ENCODE results near the gene HFM1.
"Not testable (repeated sequence)": the region's sequence is repeated elsewhere in the genome, so short reads cannot be mapped to it uniquely, and the experiment has no call there.

Gene HFM1

GRCh38 chr1:91404151-91405012 lies at the start of gene HFM1:
HFM1 (minus strand) TSS chr1:91404837; CDS start chr1:91401082, 3,755 bp downstream.
- DNase-seq = peak; percentile 51

GRCh38 chr1:91454136-91454535 lies 49.5 kb upstream of the HFM1 start:
- no peak for DNase-seq

DNA sequence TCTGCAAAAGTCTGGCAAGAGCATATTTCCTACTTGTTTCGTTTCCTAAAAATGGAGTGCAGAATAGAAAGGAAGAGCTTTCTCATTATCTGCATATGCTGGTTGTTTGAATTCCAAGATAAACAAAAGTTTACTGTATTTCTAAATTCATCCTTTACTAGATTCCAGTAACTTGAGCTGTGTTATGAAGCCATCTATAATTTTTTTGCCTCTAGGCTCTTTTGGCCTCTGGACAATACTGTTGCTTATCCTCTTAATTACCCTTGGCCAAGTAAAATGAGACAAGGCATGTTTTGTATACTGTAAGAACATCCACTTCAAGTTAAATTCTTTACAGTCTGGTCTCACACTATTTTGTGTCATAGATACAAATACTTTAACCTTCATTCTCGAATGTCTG lies 45.6 kb upstream of the HFM1 start:
- DNase-seq = no peak

- not testable (repeated sequence) for DNase-seq
These were observed 43.1 kb upstream of the HFM1 start for GRCh38 chr1:91447782-91448181.

GRCh38 chr1:91441980-91442379 lies 37.3 kb upstream of the HFM1 start:
- DNase-seq = not testable (repeated sequence)

GRCh38 chr1:91440847-91441246 lies 36.2 kb upstream of the HFM1 start:
- DNase-seq = no peak

GRCh38 chr1:91439016-91439415 lies 34.4 kb upstream of the HFM1 start:
- DNase-seq = no peak

DNA sequence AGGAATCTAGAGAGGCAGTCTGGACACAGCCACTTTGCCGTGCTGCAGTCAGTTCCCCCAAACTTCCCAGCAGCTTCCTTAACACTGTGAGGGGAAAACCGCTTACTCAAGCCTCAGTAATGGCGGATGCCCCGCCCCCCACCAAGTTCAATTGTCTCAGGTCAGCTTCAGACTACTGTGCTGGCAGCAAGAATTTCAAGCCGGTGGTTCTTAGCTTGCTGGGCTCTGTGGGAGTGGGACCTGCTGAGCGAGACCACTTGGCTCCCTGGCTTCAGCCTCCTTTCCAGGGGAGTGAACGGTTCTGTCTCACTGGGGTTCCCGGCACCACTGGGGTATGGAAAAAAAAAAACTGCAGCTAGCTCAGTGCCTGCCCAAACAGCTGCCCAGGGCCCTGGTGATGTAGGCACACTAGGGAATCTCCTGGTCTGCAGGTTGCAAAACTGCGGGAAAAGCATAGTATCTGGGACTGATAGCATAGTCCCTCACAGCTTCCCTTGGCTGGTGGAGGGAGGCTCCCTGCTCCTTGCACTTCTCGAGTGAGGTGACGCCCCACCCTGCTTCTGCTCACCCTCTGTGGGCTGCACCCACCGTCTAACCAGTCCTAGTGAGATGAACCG lies 23.7 kb upstream of the HFM1 start:
- DNase-seq = no peak

DNA sequence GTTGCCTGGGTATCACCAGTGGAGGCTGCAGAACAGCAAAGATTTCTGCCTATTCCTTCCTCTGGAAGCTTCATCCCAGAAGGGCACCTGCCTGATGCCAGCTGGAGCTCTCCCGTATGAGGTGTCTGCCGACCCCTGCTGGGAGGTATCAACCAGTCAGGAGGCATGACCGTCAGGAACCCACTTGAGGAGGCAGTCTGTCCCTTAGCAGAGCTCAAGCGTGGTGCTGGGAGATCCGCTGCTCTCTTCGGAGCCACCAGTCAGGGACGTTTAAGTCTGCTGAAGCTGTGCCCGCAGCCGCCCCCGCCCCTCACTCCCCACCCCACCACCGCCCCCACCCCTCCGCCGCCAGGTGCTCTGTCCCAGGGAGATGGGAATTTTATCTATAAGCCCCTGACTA lies 23.1 kb upstream of the HFM1 start:
- no peak for DNase-seq

DNA sequence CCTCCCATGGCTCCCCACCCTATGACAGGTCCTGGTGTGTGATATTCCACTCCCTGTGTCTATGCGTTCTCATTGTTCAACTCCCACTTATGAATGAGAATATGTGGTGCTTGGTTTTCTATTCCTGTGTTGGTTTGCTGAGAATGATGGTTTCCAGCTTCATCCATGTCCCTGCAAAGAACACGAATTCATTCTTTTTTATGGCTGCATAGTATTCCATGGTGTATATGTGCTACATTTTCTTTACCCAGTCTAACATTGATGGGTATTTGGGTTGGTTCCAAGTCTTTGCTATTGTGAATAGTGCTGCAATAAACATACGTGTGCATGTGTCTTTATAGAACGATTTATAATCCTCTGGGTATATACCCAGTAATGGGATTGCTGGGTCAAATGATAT lies 17.9 kb upstream of the HFM1 start:
- not testable (repeated sequence) for DNase-seq

DNA sequence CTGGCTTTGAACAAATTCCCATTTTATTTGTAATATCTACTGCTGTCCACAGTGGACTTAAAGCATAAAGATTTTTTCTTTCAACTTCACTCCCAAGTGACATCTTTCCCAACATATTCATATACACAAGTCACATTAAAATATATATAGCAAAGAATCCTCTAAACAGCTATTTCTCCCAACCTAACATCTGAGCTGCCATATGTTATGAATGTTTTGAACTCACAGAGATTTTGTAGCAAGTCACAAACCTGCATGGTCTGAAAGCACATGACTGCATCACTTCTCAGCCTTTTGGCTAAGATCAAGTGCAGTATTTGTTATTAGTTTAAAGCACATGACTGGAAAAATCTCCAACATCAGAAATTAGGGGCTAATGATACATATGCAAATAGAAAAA lies 7.7 kb upstream of the HFM1 start:
- no peak for DNase-seq

- no peak for DNase-seq
These were observed 2.2 kb upstream of the HFM1 start for GRCh38 chr1:91406773-91407389.

GRCh38 chr1:91402023-91402422 lies 2.6 kb downstream of the HFM1 start:
- DNase-seq = no peak

GRCh38 chr1:91400133-91400725 lies 4.4 kb downstream of the HFM1 start:
- no peak for DNase-seq

GRCh38 chr1:91398291-91398690 lies 6.3 kb downstream of the HFM1 start:
- DNase-seq = no peak

- no peak for DNase-seq
These were observed 7.0 kb downstream of the HFM1 start for GRCh38 chr1:91397605-91398004.

DNA sequence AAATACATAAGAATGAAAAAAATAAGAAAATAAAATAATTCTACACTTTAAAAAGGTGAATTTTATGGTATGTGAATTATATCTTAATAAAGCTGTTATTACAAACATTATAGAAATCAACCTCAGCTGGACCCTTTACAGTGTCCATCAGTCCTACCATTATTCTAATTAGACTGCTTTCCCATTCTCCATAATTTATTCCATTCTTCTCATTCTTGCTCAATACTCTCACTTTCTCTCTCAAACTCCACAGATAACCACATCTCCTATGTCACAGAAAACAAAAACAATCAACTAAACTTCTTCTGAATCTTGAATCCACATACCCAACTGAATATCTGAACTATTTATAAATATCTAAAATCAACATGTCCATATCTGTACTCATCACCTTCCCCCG lies 11.6 kb downstream of the HFM1 start:
- DNase-seq = no peak

GRCh38 chr1:91386109-91386508 lies 18.5 kb downstream of the HFM1 start:
- no peak for DNase-seq

- DNase-seq = no peak
These were observed 21.2 kb downstream of the HFM1 start for GRCh38 chr1:91383456-91383855.

DNA sequence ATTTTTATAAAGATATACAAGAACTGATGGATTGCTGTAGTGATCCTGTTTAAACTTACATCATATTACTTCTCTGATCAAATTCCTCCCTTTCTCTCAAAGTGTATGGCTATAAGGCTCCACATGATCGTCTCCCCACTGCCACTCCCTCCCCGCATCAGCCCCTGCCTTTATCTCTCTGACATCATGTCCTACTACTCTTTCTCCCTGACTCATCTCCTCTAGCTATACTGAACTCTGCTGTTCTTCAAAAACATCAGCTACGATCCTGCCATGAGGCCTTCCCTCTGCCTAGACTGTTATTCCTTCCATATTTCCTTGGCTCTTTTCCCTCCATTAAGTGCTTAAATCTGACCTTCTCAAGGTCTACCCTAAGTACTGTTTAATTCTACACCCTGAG lies 22.8 kb downstream of the HFM1 start:
- no peak for DNase-seq

GRCh38 chr1:91374086-91374485 lies 30.6 kb downstream of the HFM1 start:
- no peak for DNase-seq

GRCh38 chr1:91372230-91372629 lies 32.4 kb downstream of the HFM1 start:
- not testable (repeated sequence) for DNase-seq

GRCh38 chr1:91349524-91349923 lies 55.1 kb downstream of the HFM1 start:
- no peak for DNase-seq

DNA sequence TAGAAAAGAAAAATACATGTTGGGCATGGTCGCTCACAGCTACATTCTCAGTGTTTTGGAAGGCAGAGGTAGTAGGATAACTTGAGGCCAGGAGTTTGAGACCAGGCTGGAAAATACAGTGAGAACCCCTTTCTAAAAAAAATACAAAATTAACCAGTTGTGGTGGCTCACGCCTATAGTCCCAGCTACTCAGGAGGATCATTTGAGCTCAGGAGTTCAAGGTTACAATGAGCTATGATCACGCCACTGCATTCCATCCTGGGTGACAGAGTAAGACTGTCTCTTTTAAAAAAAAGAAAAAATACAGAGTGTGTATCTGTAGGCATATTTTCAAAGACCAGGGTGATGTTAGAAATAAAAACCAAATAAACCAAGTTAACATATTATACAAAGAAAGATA lies 57.8 kb downstream of the HFM1 start:
- DNase-seq = no peak
